Neural progenitor cell (in vitro differentiated cells): Measurements from ENCODE around the gene FUT2.

Experiments used
- EZH2phosphoT487 ChIP-seq: fragments of 200-600 bp; sonication (generic); IDR thresholded peaks from 2 replicates; pipeline ENCODE4 v1.6.1; 2017; ENCODE audit warnings: antibody characterized with exemption
- TF ChIP-seq, protein P1 (sequence below): fragments of 200-600 bp; sonication (generic); IDR thresholded peaks from 2 replicates; pipeline ENCODE4 v1.5.1; 2017; ENCODE audit warnings: antibody characterized with exemption, mild to moderate bottlenecking

DNA sequence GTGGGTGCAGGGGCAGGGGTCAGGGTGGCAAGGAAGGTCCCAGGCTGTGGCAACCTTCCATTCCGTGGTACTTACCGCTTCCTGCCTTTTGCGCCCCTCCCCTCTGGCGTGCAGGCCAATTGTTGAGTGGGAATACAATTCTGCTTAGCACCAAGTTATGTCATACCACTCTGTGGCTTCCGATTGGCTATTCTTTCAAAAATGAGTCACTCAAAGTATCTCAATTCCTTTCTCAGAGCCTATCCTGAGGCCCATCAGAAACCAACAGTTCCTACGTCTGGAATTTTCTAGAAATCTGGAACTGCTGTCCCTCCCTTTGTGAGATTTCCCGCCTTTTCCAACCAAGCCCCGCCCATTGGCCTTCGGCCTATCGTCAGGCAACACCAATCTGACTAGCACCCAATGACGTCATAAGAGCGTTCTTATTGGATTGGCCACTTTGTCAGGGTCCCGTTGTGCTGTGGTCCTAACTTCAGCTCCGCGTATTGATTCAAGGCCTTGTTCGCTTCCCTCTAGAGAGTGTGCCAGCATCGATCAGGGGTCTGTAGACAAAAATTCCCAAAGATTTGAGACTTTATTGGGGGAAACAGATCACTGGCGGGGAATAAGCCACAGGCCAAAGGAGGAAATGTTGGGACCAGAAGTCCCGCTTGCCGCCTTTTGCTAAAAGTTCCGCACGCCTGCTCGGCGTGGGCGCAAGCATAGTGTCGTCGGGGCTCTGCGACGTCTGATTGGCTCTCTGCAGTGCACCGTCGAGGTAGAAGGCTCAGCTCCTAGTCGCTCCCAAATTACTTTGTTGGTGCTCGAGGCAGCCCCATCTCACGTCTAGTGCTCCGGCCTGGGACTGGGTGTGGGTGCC lies 34.7 kb upstream of the FUT2 start:
- TF ChIP-seq, protein P1, sequence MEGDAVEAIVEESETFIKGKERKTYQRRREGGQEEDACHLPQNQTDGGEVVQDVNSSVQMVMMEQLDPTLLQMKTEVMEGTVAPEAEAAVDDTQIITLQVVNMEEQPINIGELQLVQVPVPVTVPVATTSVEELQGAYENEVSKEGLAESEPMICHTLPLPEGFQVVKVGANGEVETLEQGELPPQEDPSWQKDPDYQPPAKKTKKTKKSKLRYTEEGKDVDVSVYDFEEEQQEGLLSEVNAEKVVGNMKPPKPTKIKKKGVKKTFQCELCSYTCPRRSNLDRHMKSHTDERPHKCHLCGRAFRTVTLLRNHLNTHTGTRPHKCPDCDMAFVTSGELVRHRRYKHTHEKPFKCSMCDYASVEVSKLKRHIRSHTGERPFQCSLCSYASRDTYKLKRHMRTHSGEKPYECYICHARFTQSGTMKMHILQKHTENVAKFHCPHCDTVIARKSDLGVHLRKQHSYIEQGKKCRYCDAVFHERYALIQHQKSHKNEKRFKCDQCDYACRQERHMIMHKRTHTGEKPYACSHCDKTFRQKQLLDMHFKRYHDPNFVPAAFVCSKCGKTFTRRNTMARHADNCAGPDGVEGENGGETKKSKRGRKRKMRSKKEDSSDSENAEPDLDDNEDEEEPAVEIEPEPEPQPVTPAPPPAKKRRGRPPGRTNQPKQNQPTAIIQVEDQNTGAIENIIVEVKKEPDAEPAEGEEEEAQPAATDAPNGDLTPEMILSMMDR = no peak
- no peak for TF ChIP-seq EZH2phosphoT487
